WERI-Rb-1 (cell line): ENCODE data around the gene SLAIN1.

Experiments used
- DNase-seq: peaks from one replicate; pipeline ENCODE4 v3.0.0-alpha.2; 2020
- H3K27ac ChIP-seq: fragments of 250-450 bp; sonication (Bioruptor Pico); 2 replicates; pipeline ENCODE4 v1.5.1; 2020; ENCODE audit warnings: mild to moderate bottlenecking, moderate library complexity
- H3K27me3 ChIP-seq: fragments of 250-450 bp; sonication (Bioruptor Pico); 2 replicates; pipeline ENCODE4 v1.5.1; 2021; ENCODE audit warnings: mild to moderate bottlenecking, low read depth, moderate library complexity; ENCODE audit not compliant: insufficient read depth, severe bottlenecking
- H3K36me3 ChIP-seq: fragments of 250-450 bp; sonication (Bioruptor Pico); 2 replicates; pipeline ENCODE4 v1.5.1; 2020; ENCODE audit warnings: mild to moderate bottlenecking, moderate library complexity
- H3K4me3 ChIP-seq: 2 replicates; pipeline ENCODE4 v1.5.1; 2011; ENCODE audit warnings: low read depth, mild to moderate bottlenecking, control low read depth, low read length
- H3K9me3 ChIP-seq: fragments of 250-450 bp; sonication (Bioruptor Pico); 2 replicates; pipeline ENCODE4 v1.5.1; 2021; ENCODE audit warnings: mild to moderate bottlenecking, moderate library complexity; ENCODE audit not compliant: severe bottlenecking
- TF ChIP-seq, protein P1 (sequence below): IDR thresholded peaks from 2 replicates; pipeline ENCODE4 v1.5.1; 2011; ENCODE audit warnings: low read depth, mild to moderate bottlenecking, control low read depth, inconsistent platforms, low read length

The SLAIN1 gene

DNA sequence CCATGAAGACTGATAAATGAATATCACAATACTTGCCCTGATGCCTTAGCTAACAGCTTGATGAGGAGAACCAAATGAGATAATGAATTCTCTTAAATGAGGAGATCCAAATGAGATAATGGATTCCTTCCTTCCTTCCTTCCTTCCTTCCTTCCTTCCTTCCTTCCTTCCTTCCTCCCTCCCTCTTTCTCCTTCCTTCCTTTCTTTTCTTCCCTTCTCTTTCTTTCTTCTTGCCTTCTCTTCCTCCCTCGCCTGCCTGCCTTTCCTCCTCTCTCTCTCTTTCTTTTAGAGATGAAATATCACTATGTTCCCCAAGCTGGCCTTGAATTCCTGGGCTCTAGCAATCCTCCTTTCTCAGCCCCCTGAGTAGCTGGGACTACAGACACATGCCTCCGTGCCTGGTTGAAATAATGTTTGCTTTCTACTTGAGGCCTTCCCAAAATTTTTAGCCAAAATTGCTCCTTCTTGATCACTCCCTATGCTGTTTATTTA is 4.0 kb upstream of the SLAIN1 start:
- H3K9me3 ChIP-seq, result no peaks in the 10 kb centered on the region
- TF ChIP-seq, protein P1, sequence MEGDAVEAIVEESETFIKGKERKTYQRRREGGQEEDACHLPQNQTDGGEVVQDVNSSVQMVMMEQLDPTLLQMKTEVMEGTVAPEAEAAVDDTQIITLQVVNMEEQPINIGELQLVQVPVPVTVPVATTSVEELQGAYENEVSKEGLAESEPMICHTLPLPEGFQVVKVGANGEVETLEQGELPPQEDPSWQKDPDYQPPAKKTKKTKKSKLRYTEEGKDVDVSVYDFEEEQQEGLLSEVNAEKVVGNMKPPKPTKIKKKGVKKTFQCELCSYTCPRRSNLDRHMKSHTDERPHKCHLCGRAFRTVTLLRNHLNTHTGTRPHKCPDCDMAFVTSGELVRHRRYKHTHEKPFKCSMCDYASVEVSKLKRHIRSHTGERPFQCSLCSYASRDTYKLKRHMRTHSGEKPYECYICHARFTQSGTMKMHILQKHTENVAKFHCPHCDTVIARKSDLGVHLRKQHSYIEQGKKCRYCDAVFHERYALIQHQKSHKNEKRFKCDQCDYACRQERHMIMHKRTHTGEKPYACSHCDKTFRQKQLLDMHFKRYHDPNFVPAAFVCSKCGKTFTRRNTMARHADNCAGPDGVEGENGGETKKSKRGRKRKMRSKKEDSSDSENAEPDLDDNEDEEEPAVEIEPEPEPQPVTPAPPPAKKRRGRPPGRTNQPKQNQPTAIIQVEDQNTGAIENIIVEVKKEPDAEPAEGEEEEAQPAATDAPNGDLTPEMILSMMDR, result no peak
- H3K27me3 ChIP-seq, result no peaks in the 10 kb centered on the region
- H3K36me3 ChIP-seq, result no peaks in the 10 kb centered on the region
- DNase-seq, result no peak
- no peak overlapping the region for H3K4me3 ChIP-seq
- no peak overlapping the region for H3K27ac ChIP-seq

DNA sequence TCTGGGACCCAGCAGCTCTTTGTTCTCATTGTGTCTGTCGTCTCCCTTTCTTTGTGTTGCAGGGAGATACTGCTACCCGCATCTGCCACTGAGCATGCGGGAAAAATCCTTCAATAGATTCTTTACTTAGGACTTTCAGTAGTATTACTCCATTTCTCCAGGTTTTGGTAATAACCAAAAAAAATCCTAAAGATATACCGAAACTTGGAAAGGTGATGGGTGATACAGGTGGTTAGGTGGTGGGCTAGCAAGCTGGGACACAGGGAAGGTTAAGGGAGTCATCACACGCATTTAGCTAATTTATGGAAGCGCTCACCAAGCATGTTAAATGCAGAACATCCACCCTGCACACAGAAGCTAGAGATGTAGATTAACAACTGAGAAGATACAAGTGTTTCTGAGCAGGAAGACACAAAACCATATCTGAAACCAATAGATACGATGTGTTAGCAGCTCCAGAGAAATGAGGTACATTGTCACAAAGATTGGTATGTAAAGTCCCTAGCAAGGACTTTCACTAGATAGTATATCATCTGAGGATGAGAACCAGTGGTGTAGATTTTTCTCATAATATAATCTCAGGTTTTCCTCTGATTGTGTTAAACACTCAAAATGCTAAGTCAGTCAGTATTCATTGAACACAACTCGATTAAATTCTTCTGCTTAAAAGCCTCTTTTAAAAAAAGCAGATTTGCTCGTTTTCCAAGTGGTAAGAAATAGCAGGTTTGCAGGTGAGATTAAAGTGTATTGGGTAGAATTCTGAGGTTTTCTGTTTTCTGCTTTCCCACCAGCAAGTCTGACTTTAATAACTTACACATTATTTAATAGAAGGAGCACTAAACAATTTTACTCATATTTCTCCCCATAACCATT is 1.2 kb upstream of the SLAIN1 start:
- no peak for DNase-seq
- H3K27me3 ChIP-seq, result no peaks in the 10 kb centered on the region

GRCh38 chr13:77696879-77697216 is 639 bp upstream of the SLAIN1 start:
- Histone ChIP-seq H3K27me3 (no peaks in the 10 kb centered on the region), H3K36me3 (no peaks in the 10 kb centered on the region), H3K27ac (no peak overlapping the region), H3K9me3 (no peaks in the 10 kb centered on the region), H3K4me3 (no peak overlapping the region)
- TF ChIP-seq, protein P1, result no peak
- no peak for DNase-seq

More for the DNA sequence above, 1.2 kb upstream of the SLAIN1 start:
- Histone ChIP-seq H3K36me3 (no peaks in the 10 kb centered on the region), H3K9me3 (no peaks in the 10 kb centered on the region), H3K27ac (no peak overlapping the region), H3K4me3 (no peak overlapping the region)
- TF ChIP-seq, protein P1, result no peak

DNA sequence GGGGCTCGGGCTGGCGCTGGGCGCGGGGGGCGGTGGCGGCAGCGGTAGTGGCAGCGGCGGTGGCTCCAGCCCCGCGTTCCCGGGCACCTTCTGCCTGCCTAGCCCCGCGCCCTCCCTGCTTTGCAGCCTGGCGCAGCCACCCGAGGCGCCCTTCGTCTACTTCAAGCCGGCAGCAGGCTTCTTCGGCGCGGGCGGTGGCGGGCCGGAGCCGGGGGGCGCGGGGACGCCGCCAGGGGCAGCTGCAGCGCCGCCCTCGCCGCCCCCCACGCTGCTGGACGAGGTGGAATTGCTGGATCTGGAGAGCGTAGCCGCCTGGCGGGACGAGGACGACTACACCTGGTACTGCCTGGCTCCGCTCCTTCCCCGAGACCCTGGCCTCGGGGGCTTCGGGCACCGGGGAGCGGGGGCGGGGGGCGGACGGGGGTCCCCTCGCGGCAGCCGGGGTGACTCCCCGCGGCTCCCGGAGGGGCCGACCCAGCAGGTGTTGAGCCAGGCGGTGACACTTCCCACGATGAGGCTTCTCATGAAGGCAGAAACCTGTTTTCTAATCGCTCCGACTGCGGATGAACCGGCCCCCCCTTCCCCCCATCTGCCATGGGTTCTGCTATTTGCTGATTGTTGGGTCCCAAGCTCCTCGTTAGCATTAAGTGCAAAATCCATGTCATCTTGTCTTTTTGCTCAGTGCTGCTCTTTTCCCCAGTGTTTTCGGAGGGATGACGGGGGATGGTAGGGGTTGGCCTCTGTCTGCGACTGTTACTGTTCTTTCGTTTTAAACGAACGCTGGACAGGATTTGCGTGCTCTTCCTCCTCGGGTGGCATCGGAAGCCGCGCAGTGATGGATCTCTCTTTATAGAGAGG is 943 bp downstream of the SLAIN1 start:
- no peaks in the 10 kb centered on the region for H3K27me3 ChIP-seq
- peaks cover 4% of the 10 kb centered on the region; the same call in 1 of the 2 replicates for H3K36me3 ChIP-seq
- TF ChIP-seq, protein P1, result 0 out of 2 replicates have a peak, but pooled peaks have one; percentile 14
- DNase-seq, result peak; percentile 68
- H3K9me3 ChIP-seq, result no peaks in the 10 kb centered on the region
- peak overlapping the region; percentile 83 for H3K4me3 ChIP-seq
- peak overlapping the region; percentile 82 for H3K27ac ChIP-seq

DNA sequence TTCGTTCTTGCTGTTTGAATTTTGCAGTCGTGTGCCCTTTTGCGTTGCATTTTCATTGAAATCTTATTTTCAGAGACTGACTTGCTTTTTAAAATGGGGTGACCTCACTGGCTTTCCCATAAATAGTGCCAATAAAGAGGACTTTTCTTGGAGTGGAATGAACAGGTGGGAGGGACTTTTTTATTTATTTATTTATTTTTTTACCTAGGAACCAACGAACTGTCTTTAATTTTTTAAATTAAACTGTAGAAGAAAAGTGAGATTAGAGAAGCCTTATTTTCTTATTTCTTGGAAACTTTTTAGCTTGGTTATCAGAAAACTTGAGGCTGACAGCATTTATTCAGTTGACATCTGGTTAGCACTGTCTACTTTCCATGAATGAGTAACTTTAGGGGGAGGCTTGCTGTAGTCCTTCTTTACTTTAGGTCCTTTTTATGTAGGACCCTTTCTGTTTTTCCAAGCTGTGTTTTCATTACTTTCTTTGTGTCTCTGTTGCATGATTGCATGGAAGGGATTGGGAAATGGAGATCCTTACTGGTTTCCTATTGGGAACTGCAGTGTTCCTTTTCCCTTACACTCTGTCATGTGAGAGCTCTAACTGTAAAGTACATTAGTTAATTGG is 1.7 kb downstream of the SLAIN1 start:
- TF ChIP-seq, protein P1, result no peak
- Histone ChIP-seq H3K4me3 (peak overlapping the region; percentile 83), H3K27me3 (no peaks in the 10 kb centered on the region), H3K9me3 (no peaks in the 10 kb centered on the region), H3K36me3 (peaks cover 4% of the 10 kb centered on the region; the same call in 1 of the 2 replicates), H3K27ac (peak overlapping the region; percentile 82)
- DNase-seq, result no peak
